ENCODE results near the gene PHKB. TPM values are rescaled to one million over a fixed set of nuclear protein-coding genes. Genes with fewer than 3 reads are reported as not detected.

The PHKB gene
- total RNA-seq, 1 experiment from 2014 or later, result 38.8 TPM

DNA sequence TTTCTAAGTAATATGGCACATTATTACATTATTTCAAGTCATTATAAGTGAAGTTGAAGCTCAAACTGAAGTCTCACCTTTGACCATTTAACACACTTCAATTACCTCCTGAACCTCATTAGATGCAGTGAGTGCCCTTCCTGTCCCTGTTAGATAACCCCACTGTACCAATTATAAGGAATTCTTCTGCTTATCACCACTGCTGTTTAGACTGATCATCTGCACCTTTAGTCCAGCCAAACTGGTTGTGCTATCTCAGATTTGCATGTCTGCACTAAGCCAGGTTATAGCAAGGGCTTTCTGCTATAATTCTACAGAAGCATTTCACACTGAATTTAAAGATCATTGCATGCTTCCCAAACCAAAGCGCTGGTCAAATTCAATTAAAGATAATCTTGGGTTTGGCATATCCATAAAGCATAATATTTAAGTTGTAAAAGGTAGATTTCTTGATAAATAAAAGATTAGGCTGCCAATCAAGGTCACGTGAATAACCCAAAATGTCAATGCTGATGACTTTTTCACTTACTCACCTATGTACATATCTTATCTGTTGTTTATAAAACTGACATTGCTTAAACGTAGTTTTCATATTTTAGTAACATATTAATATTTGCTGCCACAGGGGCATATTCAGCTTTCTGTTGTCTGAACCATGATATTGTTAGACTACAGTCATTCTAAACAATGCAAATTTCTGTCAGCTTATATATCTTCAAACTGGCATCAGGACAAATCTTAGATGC lies 12.1 kb upstream of the PHKB start:
- Histone ChIP-seq H3K79me2 (ENCODE audit: insufficient read depth, low read length) (no peaks in the 10 kb centered on the region), H3K56ac (ENCODE audit: insufficient read length, low read depth, low read length) (no peak overlapping the region), H3T11ph (ENCODE audit: low read length) (no peak overlapping the region), H4K8ac (replicated peaks; ENCODE audit: insufficient read length, low read depth, low read length) (no peak overlapping the region), H3K14ac (ENCODE audit: insufficient read depth, low read length) (no peak overlapping the region), H3K27ac (ENCODE audit: insufficient read length, low read depth, low read length) (no peak overlapping the region), H2BK120ac (ENCODE audit: low read depth, low read length, poor library complexity, severe bottlenecking) (no peak overlapping the region), H3K9me3 (ENCODE audit: control insufficient read depth, low read depth, low read length) (no peaks in the 10 kb centered on the region), H2AK5ac (ENCODE audit: insufficient read length, low read length) (no peak overlapping the region), H4K5ac (ENCODE audit: insufficient read length, low read depth, low read length) (no peak overlapping the region), H2BK5ac (ENCODE audit: insufficient read length, low read length) (no peak overlapping the region), H4K91ac (ENCODE audit: insufficient read length, low read depth, low read length) (no peak overlapping the region), H2BK20ac (ENCODE audit: low read depth, low read length, poor library complexity, severe bottlenecking) (no peak overlapping the region), H2BK12ac (ENCODE audit: insufficient read length, low read depth, low read length) (no peak overlapping the region), H3K79me1 (ENCODE audit: insufficient read depth, low read depth, low read length, poor library complexity, severe bottlenecking) (no peaks in the 10 kb centered on the region), H3K23me2 (ENCODE audit: insufficient read length, low read depth, low read length, poor library complexity, severe bottlenecking) (no peaks in the 10 kb centered on the region), H3K4me2 (ENCODE audit: insufficient read depth, insufficient read length, low read length) (no peak overlapping the region), H2AFZ (ENCODE audit: low read length) (no peak overlapping the region), H3K4me1 (ENCODE audit: insufficient read depth, low read length) (no peaks in the 10 kb centered on the region), H4K20me1 (ENCODE audit: control insufficient read depth, insufficient read depth, insufficient read length) (no peaks in the 10 kb centered on the region), H3K18ac (ENCODE audit: insufficient read length, low read depth, low read length) (no peak overlapping the region), H3K27me3 (ENCODE audit: insufficient read depth, low read length) (no peaks in the 10 kb centered on the region), H2BK15ac (ENCODE audit: low read depth, low read length) (no peak overlapping the region), H3K23ac (ENCODE audit: insufficient read length, low read depth, low read length) (no peak overlapping the region), H3K9ac (ENCODE audit: extremely low read depth, insufficient read length, low read length) (no peak overlapping the region), H3K4ac (ENCODE audit: low read depth, low read length) (no peak overlapping the region)
- no peaks in the 10 kb centered on the region for H3K27me3 Mint-ChIP-seq (ENCODE audit: low read depth)
- peaks cover 6 to 31% (median 27%) of the 10 kb centered on the region in 3 experiments; a peak in 6 of 7 replicates for H3K36me3 Mint-ChIP-seq (ENCODE audit: insufficient read depth in 1 of 3, low read depth in 3 of 3)
- no peak for DNase-seq
- H3K4me1 Mint-ChIP-seq, result peaks cover 7 to 8% of the 10 kb centered on the region in 2 experiments
- TF ChIP-seq, protein P1, sequence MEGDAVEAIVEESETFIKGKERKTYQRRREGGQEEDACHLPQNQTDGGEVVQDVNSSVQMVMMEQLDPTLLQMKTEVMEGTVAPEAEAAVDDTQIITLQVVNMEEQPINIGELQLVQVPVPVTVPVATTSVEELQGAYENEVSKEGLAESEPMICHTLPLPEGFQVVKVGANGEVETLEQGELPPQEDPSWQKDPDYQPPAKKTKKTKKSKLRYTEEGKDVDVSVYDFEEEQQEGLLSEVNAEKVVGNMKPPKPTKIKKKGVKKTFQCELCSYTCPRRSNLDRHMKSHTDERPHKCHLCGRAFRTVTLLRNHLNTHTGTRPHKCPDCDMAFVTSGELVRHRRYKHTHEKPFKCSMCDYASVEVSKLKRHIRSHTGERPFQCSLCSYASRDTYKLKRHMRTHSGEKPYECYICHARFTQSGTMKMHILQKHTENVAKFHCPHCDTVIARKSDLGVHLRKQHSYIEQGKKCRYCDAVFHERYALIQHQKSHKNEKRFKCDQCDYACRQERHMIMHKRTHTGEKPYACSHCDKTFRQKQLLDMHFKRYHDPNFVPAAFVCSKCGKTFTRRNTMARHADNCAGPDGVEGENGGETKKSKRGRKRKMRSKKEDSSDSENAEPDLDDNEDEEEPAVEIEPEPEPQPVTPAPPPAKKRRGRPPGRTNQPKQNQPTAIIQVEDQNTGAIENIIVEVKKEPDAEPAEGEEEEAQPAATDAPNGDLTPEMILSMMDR (conservative IDR thresholded peaks at IDR 0.05), result no peak
- H3K4me3 Mint-ChIP-seq, result no peak overlapping the region
- H3K27ac Mint-ChIP-seq, result peak overlapping the region in 1 of 3 experiments; percentile 49; a peak in 1 of 7 replicates
- WGBS (ENCODE audit: extremely low coverage, insufficient read length, low lambda C conversion rate), result no CpG with 5 or more reads among the region's 3 CpGs
- H3K9me3 Mint-ChIP-seq, result no peaks in the 10 kb centered on the region
